Upper lobe of right lung (tissue), 1 donor: Measurements from ENCODE around the gene SQSTM1. TPM values are rescaled to one million over a fixed set of nuclear protein-coding genes. Genes with fewer than 3 reads are reported as not detected.

Experiments used
- ATAC-seq: fragments of 200-7000 bp; cut with Tn5 transposase; one replicate; pipeline ENCODE4 v1.9.1; 2020; ENCODE audit warnings: mild to moderate bottlenecking, moderate library complexity
- DNase-seq: peaks from one replicate; pipeline ENCODE4 v3.0.0-alpha.2; 2020
- H3K27ac ChIP-seq: fragments of 200-600 bp; one replicate; pipeline ENCODE4 v1.8.0; 2022
- H3K27me3 ChIP-seq: fragments of 200-600 bp; one replicate; pipeline ENCODE4 v1.8.0; 2022; ENCODE audit warnings: mild to moderate bottlenecking
- H3K36me3 ChIP-seq: fragments of 200-600 bp; one replicate; pipeline ENCODE4 v1.8.0; 2022
- H3K4me1 ChIP-seq: fragments of 200-600 bp; one replicate; pipeline ENCODE4 v1.8.0; 2022
- H3K4me3 ChIP-seq: fragments of 200-600 bp; one replicate; pipeline ENCODE4 v1.8.0; 2022; ENCODE audit warnings: mild to moderate bottlenecking
- H3K9me3 ChIP-seq: fragments of 200-600 bp; one replicate; pipeline ENCODE4 v1.8.0; 2022
- intact Hi-C: fragments of 100-400 bp; cut with DNase I; formaldehyde crosslinking; loops from one replicate; pipeline ENCODE4 v1.11.0; 2022
- total RNA-seq: library from RNA; stranded (reverse); fragmentation: NEBNext Ultra II Directional; extraction: Animal tissue kit (Norgen Biotek cat#: 25700); gene quantifications from one replicate; pipeline ENCODE4 v1.2.1, GENCODE V29; 2021
- TF ChIP-seq, protein P1 (sequence below): fragments of 200-600 bp; IDR thresholded peaks from one replicate; pipeline ENCODE4 v1.8.0; 2022; ENCODE audit warnings: antibody characterized with exemption
- donor health status: DM: no; HTN: yes; CAD: no; lungs with severe emphysema.

Gene SQSTM1
- total RNA-seq, 1 donor from 2014 or later: 501 TPM

DNA sequence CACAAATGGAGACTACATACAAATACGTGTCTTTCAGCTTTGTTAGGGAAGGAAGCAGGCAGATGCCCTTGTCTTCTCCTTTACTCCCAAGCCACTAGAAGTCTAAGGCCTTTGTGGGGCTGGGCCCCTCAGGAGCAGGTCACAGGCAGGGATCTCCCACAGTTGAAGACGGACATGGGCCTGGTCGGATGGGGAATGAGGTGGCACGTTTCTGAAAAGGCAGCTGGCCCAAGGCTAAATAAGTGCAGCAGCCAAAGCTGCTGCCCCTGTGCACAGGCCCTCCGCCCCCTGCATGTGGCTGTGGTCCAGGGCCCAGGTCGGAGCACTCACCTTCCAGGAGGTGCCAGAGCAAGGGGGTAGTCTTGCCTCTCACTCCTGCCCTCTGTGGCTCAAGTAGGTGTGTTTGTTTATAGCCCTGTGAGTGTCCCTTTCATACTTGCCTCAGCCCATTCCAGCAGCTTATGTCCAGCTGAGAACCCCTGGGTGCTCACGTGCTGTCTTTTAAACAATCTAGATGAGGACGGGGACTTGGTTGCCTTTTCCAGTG is 1.8 kb downstream of the SQSTM1 start:
- no peaks in the 10 kb centered on the region for H3K9me3 ChIP-seq
- H3K27ac ChIP-seq: peak overlapping the region; percentile 1
- TF ChIP-seq, protein P1, sequence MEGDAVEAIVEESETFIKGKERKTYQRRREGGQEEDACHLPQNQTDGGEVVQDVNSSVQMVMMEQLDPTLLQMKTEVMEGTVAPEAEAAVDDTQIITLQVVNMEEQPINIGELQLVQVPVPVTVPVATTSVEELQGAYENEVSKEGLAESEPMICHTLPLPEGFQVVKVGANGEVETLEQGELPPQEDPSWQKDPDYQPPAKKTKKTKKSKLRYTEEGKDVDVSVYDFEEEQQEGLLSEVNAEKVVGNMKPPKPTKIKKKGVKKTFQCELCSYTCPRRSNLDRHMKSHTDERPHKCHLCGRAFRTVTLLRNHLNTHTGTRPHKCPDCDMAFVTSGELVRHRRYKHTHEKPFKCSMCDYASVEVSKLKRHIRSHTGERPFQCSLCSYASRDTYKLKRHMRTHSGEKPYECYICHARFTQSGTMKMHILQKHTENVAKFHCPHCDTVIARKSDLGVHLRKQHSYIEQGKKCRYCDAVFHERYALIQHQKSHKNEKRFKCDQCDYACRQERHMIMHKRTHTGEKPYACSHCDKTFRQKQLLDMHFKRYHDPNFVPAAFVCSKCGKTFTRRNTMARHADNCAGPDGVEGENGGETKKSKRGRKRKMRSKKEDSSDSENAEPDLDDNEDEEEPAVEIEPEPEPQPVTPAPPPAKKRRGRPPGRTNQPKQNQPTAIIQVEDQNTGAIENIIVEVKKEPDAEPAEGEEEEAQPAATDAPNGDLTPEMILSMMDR: no peak
- peaks cover 58% of the 10 kb centered on the region for H3K36me3 ChIP-seq
- DNase-seq (no peak), ATAC-seq (no peak)
- H3K27me3 ChIP-seq: no peaks in the 10 kb centered on the region
- H3K4me3 ChIP-seq: peak overlapping the region; percentile 100
- intact Hi-C loops: no loop called here
- H3K4me1 ChIP-seq: peaks cover 63% of the 10 kb centered on the region

- H3K9me3 ChIP-seq: no peaks in the 10 kb centered on the region
- peaks cover 74% of the 10 kb centered on the region for H3K36me3 ChIP-seq
- intact Hi-C loops: no loop called here
- TF ChIP-seq, protein P1: no peak
- H3K27me3 ChIP-seq: no peaks in the 10 kb centered on the region
- DNase-seq (no peak), ATAC-seq (no peak)
- peak overlapping the region; percentile 100 for H3K4me3 ChIP-seq
- peaks cover 56% of the 10 kb centered on the region for H3K4me1 ChIP-seq
- no peak overlapping the region for H3K27ac ChIP-seq
These were observed 3.4 kb downstream of the SQSTM1 start for GRCh38 chr5:179823937-179824744.

DNA sequence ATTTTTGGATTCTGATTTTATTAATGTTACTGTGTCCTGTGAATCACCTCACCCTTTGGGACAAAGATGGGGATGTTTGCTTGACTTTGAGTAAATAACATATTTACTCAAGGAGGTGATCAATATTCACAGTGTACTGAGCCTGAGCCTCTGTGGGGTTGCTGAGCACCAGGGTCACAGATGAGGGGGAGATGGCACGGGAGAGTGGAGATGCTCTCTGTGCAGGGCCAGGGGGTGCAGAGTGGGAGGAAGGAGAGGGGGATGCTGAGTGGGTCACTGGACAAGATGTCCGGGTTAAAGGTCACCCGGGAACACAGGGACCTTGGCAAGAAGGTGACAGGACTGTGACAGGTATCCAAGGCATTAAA is 4.0 kb downstream of the SQSTM1 start:
- H3K27me3 ChIP-seq: no peaks in the 10 kb centered on the region
- intact Hi-C loops: no loop called here
- ATAC-seq (no peak), DNase-seq (no peak)
- H3K36me3 ChIP-seq: peaks cover 80% of the 10 kb centered on the region
- H3K4me1 ChIP-seq: peaks cover 51% of the 10 kb centered on the region
- no peaks in the 10 kb centered on the region for H3K9me3 ChIP-seq
- no peak overlapping the region for H3K27ac ChIP-seq
- no peak overlapping the region for H3K4me3 ChIP-seq
- TF ChIP-seq, protein P1: no peak

GRCh38 chr5:179825655-179826182 is 5.0 kb downstream of the SQSTM1 start:
- H3K27ac ChIP-seq: no peak overlapping the region

GRCh38 chr5:179827680-179828079 is 7.0 kb downstream of the SQSTM1 start:
- peak; percentile 80 for ATAC-seq
- Histone ChIP-seq H3K4me3 (no peak overlapping the region), H3K36me3 (peaks cover 100% of the 10 kb centered on the region), H3K27me3 (no peaks in the 10 kb centered on the region), H3K27ac (peak overlapping the region; percentile 8), H3K4me1 (peaks cover 38% of the 10 kb centered on the region), H3K9me3 (no peaks in the 10 kb centered on the region)
- intact Hi-C loops: no loop called here
- peak; percentile 70 for DNase-seq
- TF ChIP-seq, protein P1: no peak

More at GRCh38 chr5:179825655-179826182, 5.0 kb downstream of the SQSTM1 start:
- Histone ChIP-seq H3K9me3 (no peaks in the 10 kb centered on the region), H3K4me3 (no peak overlapping the region), H3K36me3 (peaks cover 90% of the 10 kb centered on the region), H3K4me1 (peaks cover 44% of the 10 kb centered on the region), H3K27me3 (no peaks in the 10 kb centered on the region)
- TF ChIP-seq, protein P1: no peak
- DNase-seq (no peak), ATAC-seq (no peak)
- intact Hi-C loops: no loop called here
